ENCODE measurements around the gene BBS2.
A peak's percentile ranks its signal among the peaks of the same experiment; 100 is the strongest.

The BBS2 gene

GRCh38 chr16:56554441-56554840 is 34.6 kb upstream of the BBS2 start:
- H3K36me3 ChIP-seq (ENCODE audit: control insufficient read depth in 2 of 2, insufficient read depth in 1 of 2, low read length in 2 of 2) = no peaks in the 10 kb centered on the region
- ChIA-PET CTCF (no interaction called here), POLR2A (no interaction called here)
- H3K9me3 ChIP-seq (ENCODE audit: control insufficient read depth, insufficient read depth, low read depth, low read length) = no peaks in the 10 kb centered on the region
- no peak overlapping the region for H3K27ac ChIP-seq (ENCODE audit: extremely low read depth, low read depth, low read length)
- TF ChIP-seq, protein P1, sequence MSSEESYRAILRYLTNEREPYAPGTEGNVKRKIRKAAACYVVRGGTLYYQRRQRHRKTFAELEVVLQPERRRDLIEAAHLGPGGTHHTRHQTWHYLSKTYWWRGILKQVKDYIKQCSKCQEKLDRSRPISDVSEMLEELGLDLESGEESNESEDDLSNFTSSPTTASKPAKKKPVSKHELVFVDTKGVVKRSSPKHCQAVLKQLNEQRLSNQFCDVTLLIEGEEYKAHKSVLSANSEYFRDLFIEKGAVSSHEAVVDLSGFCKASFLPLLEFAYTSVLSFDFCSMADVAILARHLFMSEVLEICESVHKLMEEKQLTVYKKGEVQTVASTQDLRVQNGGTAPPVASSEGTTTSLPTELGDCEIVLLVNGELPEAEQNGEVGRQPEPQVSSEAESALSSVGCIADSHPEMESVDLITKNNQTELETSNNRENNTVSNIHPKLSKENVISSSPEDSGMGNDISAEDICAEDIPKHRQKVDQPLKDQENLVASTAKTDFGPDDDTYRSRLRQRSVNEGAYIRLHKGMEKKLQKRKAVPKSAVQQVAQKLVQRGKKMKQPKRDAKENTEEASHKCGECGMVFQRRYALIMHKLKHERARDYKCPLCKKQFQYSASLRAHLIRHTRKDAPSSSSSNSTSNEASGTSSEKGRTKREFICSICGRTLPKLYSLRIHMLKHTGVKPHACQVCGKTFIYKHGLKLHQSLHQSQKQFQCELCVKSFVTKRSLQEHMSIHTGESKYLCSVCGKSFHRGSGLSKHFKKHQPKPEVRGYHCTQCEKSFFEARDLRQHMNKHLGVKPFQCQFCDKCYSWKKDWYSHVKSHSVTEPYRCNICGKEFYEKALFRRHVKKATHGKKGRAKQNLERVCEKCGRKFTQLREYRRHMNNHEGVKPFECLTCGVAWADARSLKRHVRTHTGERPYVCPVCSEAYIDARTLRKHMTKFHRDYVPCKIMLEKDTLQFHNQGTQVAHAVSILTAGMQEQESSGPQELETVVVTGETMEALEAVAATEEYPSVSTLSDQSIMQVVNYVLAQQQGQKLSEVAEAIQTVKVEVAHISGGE (tag by site-specific recombination; conservative IDR thresholded peaks at IDR 0.05; ENCODE audit: low read depth) = no peak
- TF ChIP-seq ZNF48 (tag by site-specific recombination; IDR thresholded peaks at IDR 0.05) (no peak), SCRT1 (tag by site-specific recombination; IDR thresholded peaks at IDR 0.05; ENCODE audit: borderline replicate concordance) (no peak), ZNF10 (tag by site-specific recombination; IDR thresholded peaks at IDR 0.05) (no peak), ZNF426 (tag by site-specific recombination; IDR thresholded peaks at IDR 0.05) (no peak)
- H3K4me3 ChIP-seq (ENCODE audit: low read depth, low read length) = no peak overlapping the region
- H3K4me1 ChIP-seq (ENCODE audit: control insufficient read depth, insufficient read depth, low read length) = no peaks in the 10 kb centered on the region

DNA sequence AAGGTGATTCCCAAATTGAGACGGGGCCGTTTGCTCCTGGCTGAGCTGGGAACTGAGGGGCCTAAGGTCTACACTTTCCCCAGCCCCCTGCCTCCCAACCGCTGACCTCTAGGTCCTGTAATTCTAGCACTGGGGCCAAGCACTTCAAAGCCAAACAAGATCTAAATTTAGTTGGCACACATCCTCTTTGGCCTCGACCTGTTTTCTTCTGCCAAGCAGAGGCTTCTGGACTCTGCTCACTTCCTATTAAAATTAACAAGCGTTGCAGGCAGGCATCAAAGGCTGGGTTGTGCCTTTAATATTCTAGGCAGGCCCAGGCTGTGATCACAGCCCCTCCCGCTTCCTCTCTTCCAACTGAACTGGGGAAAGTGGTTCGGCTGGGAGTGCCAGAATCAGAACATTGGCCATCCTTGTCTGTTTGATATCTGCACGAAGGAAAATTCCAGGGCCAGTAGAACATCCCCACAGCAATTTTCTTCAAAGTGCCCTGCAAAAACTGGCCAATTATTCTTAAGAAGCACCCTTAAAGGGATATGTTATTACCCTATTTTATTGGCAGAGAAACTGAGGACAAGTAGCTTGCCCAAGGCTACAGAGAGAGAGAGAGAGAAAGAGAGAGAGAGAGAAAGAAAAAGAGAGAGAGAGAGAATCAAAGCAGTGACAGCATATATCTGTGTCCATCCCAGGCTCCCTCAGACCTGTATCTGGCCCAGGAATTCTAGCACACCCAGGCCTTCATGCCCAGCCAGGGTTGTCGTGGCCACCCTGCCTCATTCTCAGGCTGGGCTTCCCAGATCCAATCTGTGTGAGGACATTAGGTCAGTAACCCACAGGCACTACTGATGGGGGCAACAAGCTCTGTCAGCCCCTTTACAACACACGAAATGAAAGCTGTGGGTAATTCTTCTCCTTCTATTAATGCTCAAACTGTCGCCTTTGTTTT is 32.2 kb upstream of the BBS2 start:
- Histone ChIP-seq H3K36me3 (ENCODE audit: control insufficient read depth in 2 of 2, insufficient read depth in 1 of 2, low read length in 2 of 2) (no peaks in the 10 kb centered on the region), H3K4me3 (ENCODE audit: low read depth, low read length) (no peak overlapping the region), H3K27ac (ENCODE audit: extremely low read depth, low read depth, low read length) (no peak overlapping the region), H3K9me3 (ENCODE audit: control insufficient read depth, insufficient read depth, low read depth, low read length) (no peaks in the 10 kb centered on the region), H3K4me1 (ENCODE audit: control insufficient read depth, insufficient read depth, low read length) (0 out of 2 replicates have a peak, but pooled peaks cover 5% of the 10 kb centered on the region)
- CTCF ChIA-PET = interaction anchor here (1.1 to 1.3 kb wide), 2 partner anchors 18 to 149 kb away, joined by 3 read pairs; no protein-coding TSS in a partner anchor
- POLR2A ChIA-PET = no interaction called here
- no peak for TF ChIP-seq ZNF707 (tag by site-specific recombination; IDR thresholded peaks at IDR 0.05)
- TF ChIP-seq, protein P2, sequence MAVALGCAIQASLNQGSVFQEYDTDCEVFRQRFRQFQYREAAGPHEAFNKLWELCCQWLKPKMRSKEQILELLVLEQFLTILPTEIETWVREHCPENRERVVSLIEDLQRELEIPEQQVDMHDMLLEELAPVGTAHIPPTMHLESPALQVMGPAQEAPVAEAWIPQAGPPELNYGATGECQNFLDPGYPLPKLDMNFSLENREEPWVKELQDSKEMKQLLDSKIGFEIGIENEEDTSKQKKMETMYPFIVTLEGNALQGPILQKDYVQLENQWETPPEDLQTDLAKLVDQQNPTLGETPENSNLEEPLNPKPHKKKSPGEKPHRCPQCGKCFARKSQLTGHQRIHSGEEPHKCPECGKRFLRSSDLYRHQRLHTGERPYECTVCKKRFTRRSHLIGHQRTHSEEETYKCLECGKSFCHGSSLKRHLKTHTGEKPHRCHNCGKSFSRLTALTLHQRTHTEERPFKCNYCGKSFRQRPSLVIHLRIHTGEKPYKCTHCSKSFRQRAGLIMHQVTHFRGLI (tag by site-specific recombination; IDR thresholded peaks at IDR 0.05) = peak; percentile 74

DNA sequence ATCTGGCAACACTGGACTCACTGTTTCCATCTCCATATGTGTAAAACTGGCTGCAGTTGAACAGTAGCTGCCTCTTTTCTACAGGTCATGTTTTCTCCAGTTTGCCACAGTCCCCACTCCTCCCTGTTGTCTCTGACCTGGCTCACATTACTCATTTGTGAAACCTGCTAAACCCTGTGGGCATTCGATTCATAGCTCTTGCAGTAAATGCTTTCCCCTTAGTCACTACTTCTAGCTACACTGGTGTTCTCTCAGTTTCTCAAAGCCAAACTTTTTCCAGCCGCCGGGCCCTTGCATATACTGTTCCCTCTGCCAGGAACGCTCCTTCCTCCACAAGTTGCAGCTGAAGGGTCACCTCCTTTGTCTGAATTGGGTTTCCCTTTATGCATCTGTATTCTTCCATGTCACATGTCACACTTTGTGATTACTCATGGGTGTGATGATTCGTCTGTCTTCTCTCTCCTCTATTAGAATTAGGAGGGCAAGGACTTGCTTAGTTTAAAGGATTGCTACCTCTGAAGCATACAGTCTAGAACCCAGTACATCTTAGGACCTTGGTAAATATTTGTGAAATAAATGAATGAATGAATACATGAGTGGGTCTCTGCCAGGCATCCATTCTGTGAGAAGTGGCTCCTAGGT is 30.0 kb upstream of the BBS2 start:
- ChIA-PET CTCF (interaction anchor here (0.8 kb wide), 1 partner anchor 51 kb away, joined by 3 read pairs; no protein-coding TSS in a partner anchor), POLR2A (no interaction called here)
- Histone ChIP-seq H3K9me3 (ENCODE audit: control insufficient read depth, insufficient read depth, low read depth, low read length) (no peaks in the 10 kb centered on the region), H3K4me3 (ENCODE audit: low read depth, low read length) (no peak overlapping the region), H3K36me3 (ENCODE audit: control insufficient read depth in 2 of 2, insufficient read depth in 1 of 2, low read length in 2 of 2) (no peaks in the 10 kb centered on the region), H3K4me1 (ENCODE audit: control insufficient read depth, insufficient read depth, low read length) (0 out of 2 replicates have a peak, but pooled peaks cover 5% of the 10 kb centered on the region), H3K27ac (ENCODE audit: extremely low read depth, low read depth, low read length) (no peak overlapping the region)
- TF ChIP-seq ZNF37A (tag by site-specific recombination; IDR thresholded peaks at IDR 0.05) = no peak
- TF ChIP-seq ZNF623 (tag by site-specific recombination; IDR thresholded peaks at IDR 0.05) = peak; percentile 31; the same call in 1 of the 2 replicates

- CTCF ChIA-PET = interaction anchor here (0.8 kb wide), 1 partner anchor 52 kb away, joined by 3 read pairs; no protein-coding TSS in a partner anchor
- H3K36me3 ChIP-seq (ENCODE audit: control insufficient read depth in 2 of 2, insufficient read depth in 1 of 2, low read length in 2 of 2) = no peaks in the 10 kb centered on the region
- H3K4me3 ChIP-seq (ENCODE audit: low read depth, low read length) = no peak overlapping the region
- H3K4me1 ChIP-seq (ENCODE audit: control insufficient read depth, insufficient read depth, low read length) = 0 out of 2 replicates have a peak, but pooled peaks cover 5% of the 10 kb centered on the region
- H3K27ac ChIP-seq (ENCODE audit: extremely low read depth, low read depth, low read length) = no peak overlapping the region
- POLR2A ChIA-PET = no interaction called here
- H3K9me3 ChIP-seq (ENCODE audit: control insufficient read depth, insufficient read depth, low read depth, low read length) = no peaks in the 10 kb centered on the region
- TF ChIP-seq ZNF571 (tag by site-specific recombination; IDR thresholded peaks at IDR 0.05) (no peak), ZNF23 (tag by site-specific recombination; IDR thresholded peaks at IDR 0.05; ENCODE audit: borderline replicate concordance) (no peak), ZSCAN16 (tag by site-specific recombination; IDR thresholded peaks at IDR 0.05) (no peak), ZBTB48 (tag by site-specific recombination; IDR thresholded peaks at IDR 0.05) (no peak), HOXD13 (CRISPR knock-in tag; IDR thresholded peaks at IDR 0.05; ENCODE audit: borderline replicate concordance) (no peak)
- TF ChIP-seq, protein P3, sequence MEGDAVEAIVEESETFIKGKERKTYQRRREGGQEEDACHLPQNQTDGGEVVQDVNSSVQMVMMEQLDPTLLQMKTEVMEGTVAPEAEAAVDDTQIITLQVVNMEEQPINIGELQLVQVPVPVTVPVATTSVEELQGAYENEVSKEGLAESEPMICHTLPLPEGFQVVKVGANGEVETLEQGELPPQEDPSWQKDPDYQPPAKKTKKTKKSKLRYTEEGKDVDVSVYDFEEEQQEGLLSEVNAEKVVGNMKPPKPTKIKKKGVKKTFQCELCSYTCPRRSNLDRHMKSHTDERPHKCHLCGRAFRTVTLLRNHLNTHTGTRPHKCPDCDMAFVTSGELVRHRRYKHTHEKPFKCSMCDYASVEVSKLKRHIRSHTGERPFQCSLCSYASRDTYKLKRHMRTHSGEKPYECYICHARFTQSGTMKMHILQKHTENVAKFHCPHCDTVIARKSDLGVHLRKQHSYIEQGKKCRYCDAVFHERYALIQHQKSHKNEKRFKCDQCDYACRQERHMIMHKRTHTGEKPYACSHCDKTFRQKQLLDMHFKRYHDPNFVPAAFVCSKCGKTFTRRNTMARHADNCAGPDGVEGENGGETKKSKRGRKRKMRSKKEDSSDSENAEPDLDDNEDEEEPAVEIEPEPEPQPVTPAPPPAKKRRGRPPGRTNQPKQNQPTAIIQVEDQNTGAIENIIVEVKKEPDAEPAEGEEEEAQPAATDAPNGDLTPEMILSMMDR (tag by site-specific recombination; IDR thresholded peaks at IDR 0.05) = no peak
- TF ChIP-seq, protein P1 (tag by site-specific recombination; conservative IDR thresholded peaks at IDR 0.05; ENCODE audit: low read depth) = no peak
Measured at GRCh38 chr16:56549161-56549560, 29.3 kb upstream of the BBS2 start.
